Testis (tissue), 2 donors: ENCODE data around the gene AMN.
"Not testable (repeated sequence)": the region's sequence is repeated elsewhere in the genome, so short reads cannot be mapped to it uniquely, and the experiment has no call there.

Source experiments
- CTCF ChIP-seq, 3 experiments: fragments of 450-650 bp in 2 of 3; fragments of 200-600 bp in 1 of 3; sonication (generic) in 1 of 3; IDR thresholded peaks; one replicate each; pipeline ENCODE4 v1.5.1; 2016 to 2019; ENCODE audit warnings: antibody characterized with exemption in 3 of 3, mild to moderate bottlenecking in 2 of 3, moderate library complexity in 1 of 3
- POLR2A ChIP-seq: fragments of 450-650 bp; IDR thresholded peaks from one replicate; pipeline ENCODE4 v1.6.1; 2017; ENCODE audit warnings: antibody characterized with exemption, mild to moderate bottlenecking, moderate library complexity

DNA sequence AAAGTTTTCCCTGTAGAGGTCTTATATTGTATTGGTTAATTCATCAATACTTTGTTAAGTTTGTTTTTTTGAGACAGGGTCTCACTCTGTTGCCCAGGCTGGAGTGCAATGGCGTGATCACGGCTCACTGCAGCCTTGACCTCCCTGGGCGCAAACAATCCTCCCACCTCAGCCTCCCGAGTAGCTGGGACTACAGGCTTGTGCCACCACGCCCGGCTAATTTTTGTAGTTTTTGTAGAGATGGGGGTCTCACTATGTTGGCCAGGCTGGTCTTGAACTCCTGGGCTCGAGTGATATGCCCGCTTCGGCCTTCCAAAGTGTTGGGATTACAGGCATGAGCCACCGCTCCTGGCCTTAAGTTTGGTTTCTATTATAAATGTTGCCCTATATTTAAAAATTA, 4.4 kb downstream of the AMN start:
- not testable (repeated sequence) for TF ChIP-seq POLR2A; CTCF (IDR thresholded peaks at IDR 0.05)
